H1 (cell line): ENCODE measurements around the gene VEPH1. TPM values are rescaled to one million over a fixed set of nuclear protein-coding genes. Genes with fewer than 3 reads are reported as not detected.

Source experiments
- HDAC2 ChIP-seq, 2 experiments: fragments of 300-600 bp in 1 of 2; sonication (generic) in 1 of 2; IDR thresholded peaks; 2 replicates each; pipeline ENCODE4 v1.6.1; 2011 to 2012; ENCODE audit warnings: low read depth in 2 of 2, low read length in 2 of 2, mild to moderate bottlenecking in 2 of 2, moderate library complexity in 2 of 2, borderline replicate concordance in 1 of 2, inconsistent platforms in 1 of 2
- POLR2A ChIP-seq, 2 experiments: IDR thresholded peaks; 1 replicate in 1 of 2; 2 replicates in 1 of 2; pipeline ENCODE4 v1.6.1; 2011; ENCODE audit warnings: low read depth in 2 of 2, low read length in 2 of 2, mild to moderate bottlenecking in 2 of 2; ENCODE audit errors: control extremely low read depth in 1 of 2
- polyA plus RNA-seq, 7 experiments: library from polyadenylated mRNA; depleted of rRNA in 3 of 7; stranded (reverse) in 5 of 7; unstranded in 2 of 7; fragments of >200 nt in 5 of 7; fragments of 200-250 nt in 2 of 7; gene quantifications; 1 replicate in 5 of 7; 2 replicates in 1 of 7; 4 replicates in 1 of 7; pipeline versions ENCODE4 v1.2.1 to v1.2.3, GENCODE V29; 2011 to 2013; ENCODE audit warnings: missing spikeins in 2 of 7, mixed read lengths in 2 of 7
- total RNA-seq: library from RNA; stranded (reverse); fragmentation: NEBNext Ultra II Directional; extraction: Animal tissue kit (Norgen Biotek cat#: 25700); gene quantifications from 2 replicates; pipeline ENCODE4 v1.2.1, GENCODE V29; 2021

VEPH1 gene
- total and polyA plus RNA-seq, 2 of the 8 experiments (the other 6 are each of a cell fraction or from before 2014, with no cell fraction given), result 12.0 to 18.3 TPM

DNA sequence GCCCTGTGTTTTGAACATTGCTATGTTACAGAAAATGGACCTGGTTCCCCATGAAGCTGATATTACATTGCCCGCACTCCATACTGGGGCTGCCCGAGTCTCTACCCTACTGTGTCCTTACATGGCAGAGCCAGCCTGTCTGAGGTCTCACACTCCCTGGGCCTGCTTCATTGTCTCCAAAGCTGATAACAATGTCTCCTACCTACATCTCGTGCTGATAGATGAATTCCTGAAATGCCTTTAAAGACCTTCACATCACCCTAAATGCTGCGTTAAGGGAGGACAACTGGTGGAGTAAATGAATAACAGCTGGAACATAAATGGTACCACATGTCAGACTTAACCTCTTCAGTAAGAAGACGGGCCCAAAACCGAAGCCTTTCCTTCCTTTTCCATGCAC, 129.4 kb downstream of the VEPH1 start (continued):
- no peak for TF ChIP-seq HDAC2 (IDR thresholded peaks at IDR 0.05; ENCODE audit: borderline replicate concordance in 1 of 2, low read depth in 2 of 2, low read length in 2 of 2)
- TF ChIP-seq POLR2A (IDR thresholded peaks at IDR 0.05; ENCODE audit: control extremely low read depth in 1 of 2, low read depth in 2 of 2, low read length in 2 of 2), result no peak
